COLO668 (cell line): Measurements from ENCODE around the gene HECW1.
"Not testable (repeated sequence)": the region's sequence is repeated elsewhere in the genome, so short reads cannot be mapped to it uniquely, and the experiment has no call there.

Source experiments
- DNase-seq: peaks from one replicate; lab custom pipeline; 2025; ENCODE audit not compliant: unreplicated experiment; lab: John Stamatoyannopoulos, UW

The HECW1 gene

GRCh38 chr7:43201912-43202311 is 89.5 kb downstream of the HECW1 start:
- no peak for DNase-seq

DNA sequence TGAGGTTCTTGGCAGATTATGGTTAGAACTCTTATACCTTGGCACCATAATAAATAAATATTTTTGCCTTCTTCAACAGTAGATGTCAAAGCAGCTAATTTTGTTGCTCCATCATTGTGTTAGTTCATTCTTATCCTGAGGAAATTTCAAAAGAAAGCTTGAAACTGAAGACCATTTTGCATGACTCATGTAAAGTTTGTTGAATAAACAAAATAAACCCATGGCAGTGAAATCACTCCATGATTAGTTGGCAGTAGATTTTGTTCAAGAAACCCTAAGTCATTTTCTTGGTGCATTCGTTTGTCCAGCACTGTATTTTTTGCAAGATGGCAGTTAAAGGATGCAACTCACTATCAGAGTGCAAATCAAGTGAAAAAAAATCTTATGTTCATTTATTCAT is 91.6 kb downstream of the HECW1 start:
- no peak for DNase-seq

GRCh38 chr7:43205171-43205795 is 92.8 kb downstream of the HECW1 start:
- no peak for DNase-seq

DNA sequence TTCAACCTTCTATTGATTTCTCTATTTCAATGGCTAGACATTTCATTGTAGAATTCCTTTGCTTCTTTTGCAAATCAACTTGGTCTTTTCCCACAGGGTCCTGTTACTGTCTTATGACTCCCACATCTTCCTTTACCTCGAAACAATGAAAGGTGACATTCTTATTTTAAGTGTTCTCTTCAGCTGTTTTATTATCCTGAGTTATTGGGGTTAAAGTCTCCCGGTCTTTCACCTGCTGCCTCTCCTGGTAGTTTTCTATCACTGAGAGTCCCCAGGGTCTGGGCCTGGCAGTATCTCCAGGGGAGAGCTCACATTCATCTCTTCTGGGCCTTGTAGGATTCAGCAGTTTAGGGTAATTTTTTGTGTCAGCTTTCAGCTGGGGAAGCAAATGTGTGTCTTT is 95.8 kb downstream of the HECW1 start:
- no peak for DNase-seq

DNA sequence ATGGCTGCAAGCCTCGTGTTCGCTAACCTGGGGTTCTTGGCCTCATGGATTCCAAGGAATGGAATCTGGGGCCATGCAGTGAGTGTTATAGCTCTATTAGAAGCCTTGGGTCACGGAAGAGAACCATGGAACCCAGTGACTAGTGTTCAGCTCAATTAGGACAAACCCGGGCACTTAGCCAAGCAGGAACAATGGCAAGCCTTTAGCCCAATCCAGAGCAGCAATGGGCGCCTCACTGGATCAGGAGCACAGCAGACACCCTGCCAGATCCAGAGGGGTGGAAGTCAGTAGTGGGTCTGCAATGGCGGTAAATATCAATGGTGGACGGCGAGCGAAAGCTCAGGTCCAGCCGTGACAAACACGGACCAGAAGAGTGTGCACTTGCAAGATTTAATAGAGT is 98.1 kb downstream of the HECW1 start:
- not testable (repeated sequence) for DNase-seq

DNA sequence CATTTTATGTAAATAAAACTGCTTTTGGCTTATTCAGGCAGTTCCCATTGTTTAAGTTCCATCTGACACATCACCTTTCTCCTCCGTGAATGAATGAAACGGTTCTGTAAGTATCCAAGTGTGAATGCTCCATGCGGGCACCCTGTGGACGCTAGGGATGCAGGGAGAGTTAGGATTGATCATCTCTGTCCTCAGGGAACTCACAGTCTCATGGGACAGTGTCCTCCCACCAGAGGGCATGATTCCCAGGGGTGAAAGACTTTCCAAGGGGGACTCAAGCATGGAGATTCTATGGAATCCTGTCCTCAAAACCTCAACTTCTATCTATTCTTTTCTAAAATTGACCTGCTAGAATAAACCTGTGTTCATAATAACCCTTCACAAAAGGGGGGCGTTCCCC is 98.8 kb downstream of the HECW1 start:
- DNase-seq = no peak

DNA sequence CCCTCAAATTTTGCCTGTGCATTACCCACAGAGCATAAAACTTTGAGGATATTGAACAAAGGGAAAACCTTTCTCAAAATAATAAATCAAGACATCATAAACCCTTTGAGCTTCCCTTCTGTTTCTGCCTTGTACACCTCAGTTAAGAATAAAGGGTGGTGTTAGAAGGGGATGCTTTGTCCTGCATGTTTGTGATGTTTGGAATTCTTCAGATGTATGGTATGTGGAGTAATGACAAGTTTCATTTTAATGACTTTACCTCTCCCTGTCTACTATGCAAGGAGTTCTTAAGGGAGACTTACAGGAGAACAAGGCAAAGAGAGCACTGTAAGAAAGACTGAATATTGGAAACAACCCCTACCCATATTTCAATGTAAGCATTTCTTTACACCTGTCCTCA is 99.2 kb downstream of the HECW1 start:
- DNase-seq = no peak

DNA sequence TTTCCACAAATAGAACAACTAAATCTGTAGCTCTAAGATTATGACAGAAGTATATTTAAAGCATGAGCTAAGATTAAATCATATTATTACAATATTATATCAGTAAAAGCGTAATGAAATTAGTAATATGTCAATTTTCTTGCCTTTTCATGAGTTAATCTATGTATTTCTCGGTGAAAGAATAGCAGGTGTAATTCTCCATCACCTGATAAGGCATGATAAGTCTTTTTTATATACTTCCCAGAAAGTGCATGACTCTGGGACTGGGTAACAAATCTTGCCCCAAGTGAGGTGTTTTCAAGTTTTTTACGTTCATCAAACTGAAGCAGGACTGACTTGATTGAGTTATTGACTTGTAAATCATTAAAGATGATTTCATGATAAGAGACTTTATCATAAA is 100.5 kb downstream of the HECW1 start:
- no peak for DNase-seq

DNA sequence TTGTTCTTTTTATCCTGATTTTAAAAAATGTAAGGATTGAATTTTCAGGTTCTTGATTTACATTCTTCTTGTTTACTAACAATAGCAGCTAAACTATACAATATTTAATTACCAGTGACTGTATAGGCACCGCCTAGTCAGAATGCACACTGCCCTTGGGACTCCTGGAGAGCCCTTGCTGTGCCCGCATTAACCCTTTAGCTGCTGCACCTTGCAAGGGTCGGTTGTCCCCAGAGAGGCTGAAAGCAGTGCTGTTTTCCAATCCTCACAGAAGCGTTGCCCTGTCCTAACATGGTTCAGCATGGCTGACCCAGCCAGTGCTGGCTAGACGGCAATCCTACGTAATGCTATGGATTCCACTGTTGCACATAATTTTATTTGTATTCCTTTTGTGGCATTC is 102.6 kb downstream of the HECW1 start:
- DNase-seq = no peak

GRCh38 chr7:43217055-43217454 is 104.6 kb downstream of the HECW1 start:
- no peak for DNase-seq

GRCh38 chr7:43218901-43219300 is 106.5 kb downstream of the HECW1 start:
- DNase-seq = not testable (repeated sequence)

GRCh38 chr7:43220250-43220649 is 107.8 kb downstream of the HECW1 start:
- no peak for DNase-seq

- DNase-seq = no peak
Measured at GRCh38 chr7:43220742-43221141, 108.3 kb downstream of the HECW1 start.

DNA sequence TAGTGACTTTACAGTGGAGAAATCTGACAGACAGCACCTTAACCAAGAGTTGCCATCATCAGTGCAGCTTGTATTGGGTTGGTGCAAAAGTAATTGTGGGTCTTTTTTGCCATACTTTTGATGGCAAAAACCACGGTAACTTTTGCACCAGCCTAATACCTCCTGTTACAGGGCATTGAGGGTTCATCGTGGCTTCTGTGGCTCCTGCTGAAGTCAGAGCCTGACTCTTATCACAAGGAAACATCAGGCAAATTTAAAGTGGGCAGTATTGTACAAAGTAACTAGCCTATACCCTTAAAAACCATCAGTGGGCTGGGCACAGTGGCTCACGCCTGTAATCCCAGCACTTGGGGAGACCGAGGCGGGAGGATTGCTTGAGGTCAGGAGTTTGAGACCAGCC is 117.4 kb downstream of the HECW1 start:
- DNase-seq = no peak

DNA sequence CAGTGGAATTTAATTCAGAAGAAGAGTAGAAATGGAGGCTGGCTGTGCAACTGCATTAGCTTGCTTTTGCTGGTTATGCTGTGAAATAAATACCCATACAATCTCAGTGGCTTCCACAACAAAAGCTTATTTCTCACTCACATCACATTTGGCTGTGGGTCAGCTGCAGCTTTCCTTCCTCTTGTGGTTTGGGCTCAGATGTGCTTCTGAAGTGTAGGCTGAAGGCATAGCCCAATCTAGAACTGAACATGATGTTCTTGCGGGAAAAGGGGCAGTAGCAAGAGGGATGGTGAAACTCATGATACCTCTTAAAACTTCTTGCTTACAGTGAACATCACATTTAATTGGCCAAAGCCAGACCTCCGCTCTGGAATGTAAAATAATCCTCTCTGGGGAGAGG is 119.9 kb downstream of the HECW1 start:
- no peak for DNase-seq

DNA sequence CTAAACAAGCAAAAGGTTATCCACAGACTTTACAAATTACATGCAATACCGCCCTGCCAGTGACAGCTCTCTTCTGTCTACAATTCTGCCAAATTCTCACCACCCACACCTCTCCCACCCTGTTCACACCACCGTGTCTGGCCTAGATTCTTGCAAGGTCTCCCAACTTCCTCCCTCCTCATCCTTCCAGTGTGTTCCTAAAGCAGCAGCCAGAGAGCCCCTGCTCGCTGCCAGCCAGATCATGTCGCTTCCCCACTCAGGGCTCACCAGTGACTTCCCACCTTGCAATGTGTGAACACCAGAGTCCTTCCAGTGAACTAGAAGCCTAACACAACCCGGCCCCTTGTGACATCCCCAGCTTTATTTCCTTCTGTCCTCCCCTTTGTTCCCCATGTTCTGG is 121.6 kb downstream of the HECW1 start:
- no peak for DNase-seq

GRCh38 chr7:43234968-43235367 is 122.5 kb downstream of the HECW1 start:
- DNase-seq = no peak

DNA sequence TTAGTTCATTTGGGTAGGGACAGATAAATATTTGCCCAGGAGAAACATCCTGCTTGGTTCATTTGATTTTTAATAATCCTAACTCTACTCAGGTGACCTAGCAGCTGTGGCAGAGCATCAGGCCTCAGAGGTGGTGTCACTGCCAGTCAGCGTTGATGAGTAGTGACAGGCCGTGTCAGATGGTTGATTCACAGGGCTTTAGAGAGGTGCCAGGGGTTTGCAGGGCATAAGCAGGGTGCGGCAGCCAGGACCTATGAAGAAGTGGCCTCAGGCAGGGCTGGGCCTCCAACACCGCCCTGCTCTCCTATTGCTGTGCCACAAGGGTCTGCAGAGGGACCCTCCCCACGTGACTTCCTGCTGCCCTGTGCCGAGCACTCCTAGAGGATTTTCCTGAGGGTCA is 128.1 kb downstream of the HECW1 start:
- no peak for DNase-seq

DNA sequence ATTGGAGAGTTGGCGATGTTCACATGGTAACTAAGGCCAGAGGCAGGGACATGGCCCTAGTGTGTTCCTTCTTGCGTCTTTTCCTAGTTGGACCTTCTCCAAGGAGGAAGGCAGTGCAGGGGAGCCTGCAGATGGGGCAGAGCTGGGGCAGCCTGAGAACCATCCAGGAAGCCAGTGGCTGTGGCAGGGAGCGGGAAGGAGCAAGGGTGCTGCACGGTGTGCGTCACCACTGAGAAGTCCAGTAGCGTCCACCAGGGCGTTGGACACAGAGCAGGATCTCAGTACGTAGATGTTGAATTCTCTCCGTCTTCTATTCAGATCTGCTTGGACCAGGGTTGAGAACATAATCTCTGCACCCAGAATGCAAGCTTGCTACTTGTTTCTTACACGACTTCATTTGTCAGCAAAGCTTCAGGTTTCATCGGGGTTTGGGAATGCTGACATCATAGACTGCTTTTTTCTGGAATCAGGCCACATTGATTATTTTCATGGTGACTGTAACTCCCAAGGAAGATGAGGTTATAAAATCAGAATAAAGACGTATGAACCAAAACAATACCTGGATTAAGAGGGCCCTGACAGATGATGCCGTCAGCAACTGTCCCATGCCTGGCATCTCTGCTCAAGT is 130.3 kb downstream of the HECW1 start:
- DNase-seq = no peak

DNA sequence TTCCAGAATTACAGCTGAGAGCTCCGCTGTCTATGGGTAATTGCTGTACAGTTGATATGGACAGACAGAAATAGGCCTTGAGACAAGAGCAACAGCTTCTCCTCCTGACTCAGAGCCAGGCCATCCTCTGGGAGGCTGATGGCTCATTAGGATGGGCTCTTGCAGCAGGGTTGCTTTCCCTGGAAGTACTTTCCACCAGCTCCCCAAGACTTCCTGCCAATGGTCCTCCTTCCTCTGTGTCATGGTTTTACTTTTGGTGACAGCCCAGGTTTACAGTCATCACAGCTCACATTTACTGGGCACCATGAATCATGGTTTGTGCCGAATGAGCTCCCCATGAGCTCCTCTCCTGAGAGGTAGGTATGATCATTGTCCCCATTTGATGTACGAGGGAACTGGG is 131.8 kb downstream of the HECW1 start:
- DNase-seq = no peak

DNA sequence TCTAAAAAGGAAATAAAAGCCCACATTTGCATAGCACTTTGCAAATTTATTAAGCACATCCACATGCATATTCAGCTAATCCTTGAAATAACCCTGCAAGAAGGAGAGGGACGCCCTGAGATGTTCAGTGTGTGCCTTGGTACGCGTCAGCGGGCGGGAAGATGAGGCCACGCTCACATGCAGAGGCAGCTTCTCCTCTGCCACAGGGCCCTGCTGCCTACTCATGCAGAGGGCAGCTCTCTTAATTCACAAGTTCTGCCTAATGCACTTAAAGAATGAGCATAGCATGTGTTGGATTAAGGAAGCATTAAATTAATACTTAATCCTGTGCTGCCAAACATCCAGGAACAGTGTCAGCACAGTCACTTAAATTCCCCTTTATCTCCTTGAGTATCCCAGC is 132.3 kb downstream of the HECW1 start:
- no peak for DNase-seq

GRCh38 chr7:43247757-43248156 is 135.3 kb downstream of the HECW1 start:
- no peak for DNase-seq

DNA sequence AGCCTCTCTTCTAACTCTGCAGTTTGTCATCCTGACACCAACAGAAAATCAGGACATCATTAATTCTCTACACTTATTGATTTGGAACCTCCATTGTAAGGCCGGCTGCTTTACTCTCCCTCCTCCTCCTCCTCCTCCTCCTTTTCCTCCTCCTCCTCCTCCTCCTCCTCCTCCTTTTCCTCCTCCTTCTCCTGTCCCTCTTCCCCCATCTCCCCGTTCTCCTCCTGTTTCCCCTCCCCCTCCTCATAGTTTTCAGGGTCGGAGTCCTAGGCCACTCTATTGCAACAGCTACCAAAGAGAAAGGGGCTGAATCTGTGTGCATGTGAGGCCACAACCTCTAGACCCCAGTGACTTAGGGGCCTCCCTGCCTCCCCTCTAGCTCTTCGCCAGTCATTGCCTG is 136.1 kb downstream of the HECW1 start:
- DNase-seq = no peak
